CD4-positive, alpha-beta T cell treated with Interleukin-12 subunit alpha and Interleukin-12 subunit beta, for 1 hour (primary cell): Measurements from ENCODE around the gene CRTC1.
A peak's percentile ranks its signal among the peaks of the same experiment; 100 is the strongest.

Experiments used
- DNase-seq: peaks from one replicate; pipeline ENCODE4 v3.0.0-alpha.2; 2020

Gene CRTC1

GRCh38 chr19:18773682-18774081 lies 90.2 kb downstream of the CRTC1 start:
- DNase-seq: no peak

GRCh38 chr19:18774107-18774506 lies 90.6 kb downstream of the CRTC1 start:
- no peak for DNase-seq

GRCh38 chr19:18774782-18775444 lies 91.4 kb downstream of the CRTC1 start:
- no peak for DNase-seq

- DNase-seq: no peak
Measured at GRCh38 chr19:18775586-18776287, 92.3 kb downstream of the CRTC1 start.

- no peak for DNase-seq
Measured at GRCh38 chr19:18776288-18776594, 92.8 kb downstream of the CRTC1 start.

GRCh38 chr19:18776736-18777135 lies 93.3 kb downstream of the CRTC1 start:
- no peak for DNase-seq

- DNase-seq: no peak
Measured at GRCh38 chr19:18777301-18778075, 94.0 kb downstream of the CRTC1 start.

- DNase-seq: no peak
Measured at GRCh38 chr19:18778076-18778389, 94.6 kb downstream of the CRTC1 start.

GRCh38 chr19:18778826-18779495 lies 95.5 kb downstream of the CRTC1 start:
- no peak for DNase-seq

- no peak for DNase-seq
Measured at GRCh38 chr19:18780081-18780480, 96.6 kb downstream of the CRTC1 start.

- no peak for DNase-seq
Measured at GRCh38 chr19:18780631-18781030, 97.2 kb downstream of the CRTC1 start.

GRCh38 chr19:18781047-18781600 lies 97.6 kb downstream of the CRTC1 start:
- no peak for DNase-seq

GRCh38 chr19:18781885-18782527 lies 98.5 kb downstream of the CRTC1 start:
- DNase-seq: no peak

GRCh38 chr19:18782559-18783225 lies 99.2 kb downstream of the CRTC1 start:
- no peak for DNase-seq

- no peak for DNase-seq
Measured at GRCh38 chr19:18783958-18784785, 100.7 kb downstream of the CRTC1 start.

GRCh38 chr19:18784786-18785120 lies 101.3 kb downstream of the CRTC1 start:
- no peak for DNase-seq

GRCh38 chr19:18785179-18786124 lies 102.0 kb downstream of the CRTC1 start:
- DNase-seq: peak; percentile 74

- DNase-seq: no peak
Measured at GRCh38 chr19:18788529-18789421, 105.3 kb downstream of the CRTC1 start.

GRCh38 chr19:18789422-18789869 lies 106.0 kb downstream of the CRTC1 start:
- no peak for DNase-seq
